Trophoblast cell (in vitro differentiated cells and primary cell): Measurements from ENCODE around the gene MLH1.
"Not testable (repeated sequence)": the region's sequence is repeated elsewhere in the genome, so short reads cannot be mapped to it uniquely, and the experiment has no call there.

Source experiments
- DNase-seq, 2 donors: peaks; one replicate each; pipeline ENCODE4 v3.0.0-alpha.2; 2016
- H2AFZ ChIP-seq: 2 replicates; pipeline ENCODE4 v1.6.1; 2013; ENCODE audit warnings: low read length, moderate library complexity, mild to moderate bottlenecking; ENCODE audit not compliant: insufficient read depth, poor library complexity
- H2AK5ac ChIP-seq: 2 replicates; pipeline ENCODE4 v1.6.1; 2013; ENCODE audit warnings: mild to moderate bottlenecking, low read length
- H2BK120ac ChIP-seq: 2 replicates; pipeline ENCODE4 v1.6.1; 2013; ENCODE audit warnings: low read length, mild to moderate bottlenecking, moderate library complexity; ENCODE audit not compliant: insufficient read depth, poor library complexity
- H2BK12ac ChIP-seq: 2 replicates; pipeline ENCODE4 v1.6.1; 2013; ENCODE audit warnings: mild to moderate bottlenecking, low read length, moderate library complexity
- H2BK5ac ChIP-seq: 2 replicates; pipeline ENCODE4 v1.6.1; 2013; ENCODE audit warnings: low read length, low read depth, moderate library complexity, mild to moderate bottlenecking; ENCODE audit not compliant: poor library complexity
- H3K14ac ChIP-seq: 2 replicates; pipeline ENCODE4 v1.6.1; 2013; ENCODE audit warnings: mild to moderate bottlenecking, low read length
- H3K18ac ChIP-seq: 2 replicates; pipeline ENCODE4 v1.6.1; 2013; ENCODE audit warnings: mild to moderate bottlenecking, low read length
- H3K23ac ChIP-seq: 2 replicates; pipeline ENCODE4 v1.6.1; 2013; ENCODE audit warnings: low read length
- H3K27ac ChIP-seq: 2 replicates; pipeline ENCODE4 v1.5.1; 2013; ENCODE audit warnings: low read depth, mild to moderate bottlenecking, inconsistent platforms, low read length, moderate library complexity
- H3K27me3 ChIP-seq: 2 replicates; pipeline ENCODE4 v1.6.1; 2013; ENCODE audit warnings: inconsistent platforms, mild to moderate bottlenecking, low read length, moderate library complexity; ENCODE audit not compliant: insufficient read depth
- H3K36me3 ChIP-seq, 2 experiments: 1 replicate in 1 of 2; 2 replicates in 1 of 2; pipeline ENCODE4 v1.6.1; 2013; ENCODE audit warnings: low read length in 2 of 2, mild to moderate bottlenecking in 2 of 2, moderate library complexity in 1 of 2; ENCODE audit not compliant: insufficient read depth in 2 of 2, control insufficient read depth in 1 of 2
- H3K4ac ChIP-seq: 2 replicates; pipeline ENCODE4 v1.6.1; 2013; ENCODE audit warnings: low read depth, mild to moderate bottlenecking, low read length, moderate library complexity
- H3K4me1 ChIP-seq, 2 experiments: 1 replicate in 1 of 2; 2 replicates in 1 of 2; pipeline ENCODE4 v1.6.1; 2013; ENCODE audit warnings: low read length in 2 of 2, mild to moderate bottlenecking in 2 of 2, moderate library complexity in 1 of 2; ENCODE audit not compliant: insufficient read depth in 2 of 2, control insufficient read depth in 1 of 2
- H3K4me2 ChIP-seq: 2 replicates; pipeline ENCODE4 v1.6.1; 2013; ENCODE audit warnings: inconsistent platforms, mild to moderate bottlenecking, low read length, moderate library complexity
- H3K4me3 ChIP-seq: 2 replicates; pipeline ENCODE4 v1.5.1; 2013; ENCODE audit warnings: mild to moderate bottlenecking, low read depth, low read length, inconsistent platforms
- H3K79me1 ChIP-seq: one replicate; pipeline ENCODE4 v1.6.1; 2013; ENCODE audit warnings: low read length
- H3K79me2 ChIP-seq: 2 replicates; pipeline ENCODE4 v1.6.1; 2013; ENCODE audit warnings: low read length, mild to moderate bottlenecking; ENCODE audit not compliant: control insufficient read depth, insufficient read depth, poor library complexity
- H3K9ac ChIP-seq: 2 replicates; pipeline ENCODE4 v1.6.1; 2013; ENCODE audit warnings: mild to moderate bottlenecking, low read length
- H3K9me3 ChIP-seq: 2 replicates; pipeline ENCODE4 v1.6.1; 2013; ENCODE audit warnings: low read depth, mild to moderate bottlenecking, control low read depth, inconsistent platforms, low read length; ENCODE audit not compliant: insufficient read depth
- H4K12ac ChIP-seq: 2 replicates; pipeline ENCODE4 v1.6.1; 2013; ENCODE audit warnings: low read depth, mild to moderate bottlenecking, low read length, moderate library complexity
- H4K8ac ChIP-seq: 2 replicates; pipeline ENCODE4 v1.6.1; 2013; ENCODE audit warnings: low read depth, mild to moderate bottlenecking, low read length, moderate library complexity
- H4K91ac ChIP-seq: one replicate; pipeline ENCODE4 v1.6.1; 2013; ENCODE audit warnings: low read depth, mild to moderate bottlenecking, low read length, moderate library complexity
- WGBS: extraction: QIAGEN DNeasy Blood & Tissue Kit; methylation state at CpG from one replicate; pipeline ENCODE4 v1.1.7; 2013; ENCODE audit warnings: missing lambda C conversion rate; ENCODE audit not compliant: insufficient read length, insufficient coverage; ENCODE audit errors: extremely low coverage; 5-methylcytosine and 5-hydroxymethylcytosine counted together

Gene MLH1

GRCh38 chr3:37041546-37042195 is 48.4 kb downstream of the MLH1 start:
- Histone ChIP-seq H2BK12ac (no peak overlapping the region), H4K12ac (no peak overlapping the region), H3K27me3 (no peaks in the 10 kb centered on the region), H4K8ac (no peak overlapping the region), H3K23ac (no peak overlapping the region), H4K91ac (no peak overlapping the region), H2BK120ac (peak overlapping the region; percentile 17), H2BK5ac (no peak overlapping the region), H3K4ac (no peak overlapping the region), H3K79me1 (no peaks in the 10 kb centered on the region), H3K4me3 (no peak overlapping the region), H3K9ac (no peak overlapping the region), H3K18ac (no peak overlapping the region), H3K36me3 (peaks cover 15 to 21% of the 10 kb centered on the region in 2 experiments), H3K79me2 (no peaks in the 10 kb centered on the region), H3K4me2 (no peak overlapping the region), H3K9me3 (no peaks in the 10 kb centered on the region), H3K14ac (no peak overlapping the region), H2AFZ (no peak overlapping the region), H3K4me1 (no peaks in the 10 kb centered on the region), H2AK5ac (no peak overlapping the region), H3K27ac (no peak overlapping the region)
- no peak for DNase-seq
- no CpG with 5 or more reads among the region's 1 CpG for WGBS

GRCh38 chr3:37042712-37043111 is 49.4 kb downstream of the MLH1 start:
- H2BK12ac ChIP-seq, H3K79me2 ChIP-seq, H3K23ac ChIP-seq, H4K91ac ChIP-seq, H4K12ac ChIP-seq, H3K27ac ChIP-seq, H4K8ac ChIP-seq, H2BK120ac ChIP-seq, H2BK5ac ChIP-seq, H3K9me3 ChIP-seq, H3K4me2 ChIP-seq, H3K4ac ChIP-seq, DNase-seq, H3K14ac ChIP-seq, H3K4me3 ChIP-seq, H3K79me1 ChIP-seq, H2AK5ac ChIP-seq, H3K9ac ChIP-seq, H3K4me1 ChIP-seq, H3K27me3 ChIP-seq, H2AFZ ChIP-seq, H3K18ac ChIP-seq: not testable (repeated sequence)
- no CpG with 5 or more reads among the region's 3 CpGs for WGBS
- H3K36me3 ChIP-seq = peaks cover 13 to 25% of the 10 kb centered on the region in 2 experiments

- no peak overlapping the region for H4K8ac ChIP-seq
- H4K91ac ChIP-seq = no peak overlapping the region
- no peaks in the 10 kb centered on the region for H3K79me1 ChIP-seq
- H2AK5ac ChIP-seq = no peak overlapping the region
- H3K9me3 ChIP-seq = no peaks in the 10 kb centered on the region
- no peak for DNase-seq
- H3K4me1 ChIP-seq = no peaks in the 10 kb centered on the region
- H3K4me3 ChIP-seq = no peak overlapping the region
- H3K14ac ChIP-seq = no peak overlapping the region
- H3K36me3 ChIP-seq = peaks cover 19 to 41% of the 10 kb centered on the region in 2 experiments
- H3K27ac ChIP-seq = no peak overlapping the region
- no peak overlapping the region for H3K4ac ChIP-seq
- H3K4me2 ChIP-seq = no peak overlapping the region
- no peak overlapping the region for H4K12ac ChIP-seq
- no peaks in the 10 kb centered on the region for H3K79me2 ChIP-seq
- no peak overlapping the region for H2BK5ac ChIP-seq
- H3K27me3 ChIP-seq = no peaks in the 10 kb centered on the region
- H2AFZ ChIP-seq = no peak overlapping the region
- H3K18ac ChIP-seq = no peak overlapping the region
- H3K9ac ChIP-seq = no peak overlapping the region
- no CpG with 5 or more reads among the region's 1 CpG for WGBS
- no peak overlapping the region for H3K23ac ChIP-seq
- no peak overlapping the region for H2BK12ac ChIP-seq
- H2BK120ac ChIP-seq = no peak overlapping the region
Measured at GRCh38 chr3:37050282-37050681, 57.0 kb downstream of the MLH1 start.

GRCh38 chr3:37052860-37053259 is 59.5 kb downstream of the MLH1 start:
- Histone ChIP-seq H3K4ac (no peak overlapping the region), H3K27me3 (no peaks in the 10 kb centered on the region), H2AFZ (no peak overlapping the region), H3K27ac (no peak overlapping the region), H4K12ac (no peak overlapping the region), H2AK5ac (no peak overlapping the region), H2BK120ac (no peak overlapping the region), H3K9ac (no peak overlapping the region), H3K79me2 (no peaks in the 10 kb centered on the region), H3K9me3 (no peaks in the 10 kb centered on the region), H3K79me1 (no peaks in the 10 kb centered on the region), H3K14ac (no peak overlapping the region), H3K4me1 (no peaks in the 10 kb centered on the region), H3K23ac (no peak overlapping the region), H2BK12ac (no peak overlapping the region), H4K91ac (no peak overlapping the region), H3K18ac (no peak overlapping the region), H3K4me3 (no peak overlapping the region), H3K4me2 (no peak overlapping the region), H3K36me3 (peaks cover 21 to 38% of the 10 kb centered on the region in 2 experiments), H2BK5ac (no peak overlapping the region), H4K8ac (no peak overlapping the region)
- no peak for DNase-seq
